ENCODE data around the gene SLC1A2.

SLC1A2 gene

GRCh38 chr11:35389897-35390465 is 29.4 kb downstream of the SLC1A2 start:
- no peak for TF ChIP-seq CTCF (conservative IDR thresholded peaks at IDR 0.05; ENCODE audit: low read depth, low read length)
- no peak overlapping the region for H3K4me3 ChIP-seq (ENCODE audit: low read length)

GRCh38 chr11:35389112-35389511 is 30.2 kb downstream of the SLC1A2 start:
- H3K4me3 ChIP-seq (ENCODE audit: low read length) = no peak overlapping the region
- TF ChIP-seq CTCF (conservative IDR thresholded peaks at IDR 0.05; ENCODE audit: low read depth, low read length) = no peak
- DNase-seq (ENCODE audit: low read depth) = no peak

More at GRCh38 chr11:35389897-35390465, 29.4 kb downstream of the SLC1A2 start:
- DNase-seq (ENCODE audit: low read depth) = no peak

- DNase-seq (ENCODE audit: low read depth) = no peak
- no peak overlapping the region for H3K4me3 ChIP-seq (ENCODE audit: low read length)
- TF ChIP-seq CTCF (conservative IDR thresholded peaks at IDR 0.05; ENCODE audit: low read depth, low read length) = no peak
Observed at GRCh38 chr11:35388061-35388460, 31.3 kb downstream of the SLC1A2 start.

- no peak for DNase-seq (ENCODE audit: low read depth)
- no peak overlapping the region for H3K4me3 ChIP-seq (ENCODE audit: low read length)
- TF ChIP-seq CTCF (conservative IDR thresholded peaks at IDR 0.05; ENCODE audit: low read depth, low read length) = no peak
Observed at GRCh38 chr11:35387111-35387982, 32.0 kb downstream of the SLC1A2 start.

GRCh38 chr11:35383953-35384352 is 35.4 kb downstream of the SLC1A2 start:
- TF ChIP-seq CTCF (conservative IDR thresholded peaks at IDR 0.05; ENCODE audit: low read depth, low read length) = no peak
- DNase-seq (ENCODE audit: low read depth) = no peak
- H3K4me3 ChIP-seq (ENCODE audit: low read length) = no peak overlapping the region

GRCh38 chr11:35381709-35382322 is 37.5 kb downstream of the SLC1A2 start:
- DNase-seq (ENCODE audit: low read depth) = no peak
- TF ChIP-seq CTCF (conservative IDR thresholded peaks at IDR 0.05; ENCODE audit: low read depth, low read length) = no peak
- H3K4me3 ChIP-seq (ENCODE audit: low read length) = no peak overlapping the region
